NCI-H128 (cell line): Measurements from ENCODE around the gene ZNF786.
"Not testable (repeated sequence)": the region's sequence is repeated elsewhere in the genome, so short reads cannot be mapped to it uniquely, and the experiment has no call there.

Experiments
- DNase-seq: peaks from one replicate; lab custom pipeline; 2025; ENCODE audit not compliant: unreplicated experiment; lab: John Stamatoyannopoulos, UW

The ZNF786 gene, protein sequence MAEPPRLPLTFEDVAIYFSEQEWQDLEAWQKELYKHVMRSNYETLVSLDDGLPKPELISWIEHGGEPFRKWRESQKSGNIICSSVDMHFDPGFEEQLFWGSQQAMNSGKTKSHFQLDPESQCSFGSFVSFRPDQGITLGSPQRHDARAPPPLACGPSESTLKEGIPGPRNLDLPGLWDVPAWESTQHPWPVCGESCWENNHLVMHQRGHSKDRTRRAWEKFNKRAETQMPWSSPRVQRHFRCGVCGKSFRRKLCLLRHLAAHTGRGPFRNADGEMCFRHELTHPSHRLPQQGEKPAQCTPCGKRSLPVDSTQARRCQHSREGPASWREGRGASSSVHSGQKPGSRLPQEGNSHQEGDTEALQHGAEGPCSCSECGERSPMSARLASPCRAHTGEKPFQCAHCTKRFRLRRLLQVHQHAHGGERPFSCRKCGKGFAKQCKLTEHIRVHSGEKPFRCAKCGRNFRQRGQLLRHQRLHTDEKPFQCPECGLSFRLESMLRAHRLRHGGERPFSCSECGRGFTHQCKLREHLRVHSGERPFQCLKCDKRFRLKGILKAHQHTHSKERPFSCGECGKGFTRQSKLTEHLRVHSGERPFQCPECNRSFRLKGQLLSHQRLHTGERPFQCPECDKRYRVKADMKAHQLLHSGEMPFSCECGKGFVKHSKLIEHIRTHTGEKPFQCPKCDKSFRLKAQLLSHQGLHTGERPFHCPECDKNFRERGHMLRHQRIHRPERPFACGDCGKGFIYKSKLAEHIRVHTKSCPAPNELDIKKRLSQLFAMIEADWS

DNA sequence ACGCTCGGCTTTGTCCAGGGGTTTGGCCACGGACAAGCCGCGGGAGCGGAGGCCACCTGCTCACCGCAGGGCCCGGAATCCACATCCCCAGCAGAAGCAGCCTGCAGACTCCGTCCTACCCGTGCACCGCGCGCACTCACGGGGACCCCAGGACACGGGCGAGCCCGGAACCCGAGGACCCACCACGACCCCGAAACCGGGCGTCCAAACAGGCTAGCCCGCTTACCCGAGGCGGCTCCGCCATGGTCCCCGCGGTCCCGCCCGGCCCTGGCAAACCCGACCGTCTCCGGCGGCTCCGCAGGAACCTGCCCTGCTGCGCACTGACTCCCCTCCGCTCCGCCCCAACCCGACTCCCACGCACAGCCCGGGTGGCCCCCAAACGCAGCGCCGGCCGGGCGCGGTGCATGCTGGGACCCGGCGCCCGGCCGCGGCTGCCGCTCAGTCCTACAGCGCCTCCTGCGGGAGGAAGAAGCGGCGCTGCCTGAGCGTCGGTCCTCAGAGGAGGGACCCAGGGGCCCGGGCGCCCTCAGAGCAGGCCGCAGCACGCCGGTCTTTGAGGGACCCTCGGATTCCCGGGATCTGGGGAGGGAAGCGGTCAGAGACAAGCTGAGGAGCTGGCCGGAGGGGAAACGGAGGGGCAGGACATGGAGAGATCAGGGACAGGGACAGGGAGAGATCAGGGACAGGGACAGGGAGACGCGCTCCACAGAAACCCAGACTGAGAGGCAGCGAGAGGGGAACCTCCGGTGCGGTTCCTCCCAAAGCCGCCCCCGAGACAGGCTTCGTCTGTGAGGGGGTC, at the start of gene ZNF786:
Gene ZNF786 (minus strand): TSS at position 322 of the 799 bp plus-strand sequence. CDS start 78 bp downstream, at position 244.
- DNase-seq = peak; percentile 87

- DNase-seq = no peak
Observed at GRCh38 chr7:149136118-149136517, 45.6 kb upstream of the ZNF786 start.

DNA sequence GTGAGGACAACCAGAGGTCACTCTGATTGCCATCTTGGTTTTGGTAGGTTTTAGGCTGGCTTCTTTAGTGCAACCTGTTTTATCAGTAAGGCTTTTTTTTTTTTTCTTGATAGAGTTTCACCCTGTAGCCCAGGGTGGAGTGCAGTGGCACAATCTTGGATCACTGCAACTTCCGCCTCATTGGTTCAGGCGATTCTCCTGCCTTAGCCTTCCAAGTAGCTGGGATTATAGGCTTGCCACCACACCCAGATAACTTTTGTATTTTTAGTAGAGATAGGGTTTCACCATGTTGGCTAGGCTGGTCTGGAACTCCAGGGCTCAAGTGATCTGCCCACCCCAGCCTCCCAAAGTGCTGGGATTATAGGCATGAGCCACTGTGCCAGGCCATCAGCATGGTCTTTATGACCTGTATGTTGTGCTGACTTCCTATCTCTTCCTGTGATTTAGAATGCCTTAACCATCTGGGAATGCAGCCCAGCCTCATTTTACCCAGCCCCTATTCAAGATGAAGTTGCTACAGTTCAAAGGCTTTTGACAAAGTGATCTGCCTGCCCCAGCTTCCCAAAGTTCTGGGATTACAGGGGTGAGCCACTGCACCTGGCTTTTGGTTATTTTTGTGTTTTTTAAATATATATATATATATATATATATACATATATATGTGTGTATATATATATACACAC, 42.7 kb upstream of the ZNF786 start:
- no peak for DNase-seq

DNA sequence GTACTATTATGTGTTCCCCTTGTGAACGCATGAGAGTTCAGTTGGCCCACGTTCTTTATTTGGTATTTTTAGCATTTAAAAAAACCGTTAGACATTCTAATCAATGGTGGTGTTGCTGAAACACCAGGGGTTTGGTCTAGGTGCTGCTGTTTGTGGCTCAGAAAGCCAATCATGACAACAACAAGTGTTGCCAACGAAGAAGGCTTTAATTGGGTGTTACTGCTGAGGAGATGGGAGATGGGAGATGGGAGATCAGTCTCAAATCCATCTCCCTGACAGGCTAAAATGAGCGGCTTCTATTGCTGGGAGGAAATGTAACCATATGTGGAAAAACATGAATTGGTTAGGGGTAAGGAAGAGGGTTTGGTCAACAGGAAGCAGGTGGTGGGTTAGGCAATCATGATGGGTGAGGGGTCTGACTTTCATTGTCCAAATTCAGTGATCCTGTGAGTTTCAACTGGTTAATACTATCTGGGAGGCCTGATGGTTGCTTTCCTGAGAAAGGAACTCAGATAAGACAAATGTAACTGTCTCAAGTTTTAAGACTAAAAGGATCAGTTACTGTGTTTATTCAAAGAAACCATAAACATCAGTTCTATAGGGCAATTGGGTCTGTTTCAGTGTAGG, 40.2 kb upstream of the ZNF786 start:
- no peak for DNase-seq

DNA sequence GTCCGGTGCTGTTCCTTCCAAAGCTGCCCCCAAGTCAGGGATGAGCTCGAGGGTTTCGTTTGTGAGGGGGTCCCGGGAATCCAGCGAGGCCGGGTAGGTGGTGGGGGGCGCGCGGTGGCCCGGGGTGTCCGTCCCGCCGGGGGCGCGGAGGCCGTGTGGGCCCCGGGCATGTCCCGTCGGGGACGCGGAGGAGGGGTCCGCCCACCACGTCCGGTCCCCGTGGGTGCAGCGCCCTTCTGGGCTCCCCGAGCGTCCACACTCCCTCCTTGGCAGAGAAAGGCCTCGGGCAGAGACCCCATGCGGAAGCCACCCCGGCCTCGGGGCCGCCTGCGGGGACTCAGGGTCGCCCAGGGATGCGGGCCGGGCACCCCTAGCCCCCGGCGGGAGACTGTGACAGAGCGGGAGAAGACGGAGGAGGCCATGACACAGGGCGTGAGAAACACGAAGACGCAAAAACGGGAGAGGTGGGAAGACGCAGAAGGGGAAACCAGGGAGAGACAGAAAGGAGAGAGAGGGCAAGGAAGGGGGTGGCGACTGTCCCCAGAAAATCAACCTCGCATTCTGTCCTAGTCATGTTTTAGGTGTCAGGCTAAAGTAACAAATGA, 36.2 kb upstream of the ZNF786 start:
- DNase-seq = no peak

GRCh38 chr7:149125863-149126661, 35.5 kb upstream of the ZNF786 start, which contains the start of gene ZNF425:
TSS of gene ZNF425 (minus strand) at chr7:149126324. CDS start at chr7:149126213, 111 bp downstream.
- DNase-seq = peak; percentile 81

DNA sequence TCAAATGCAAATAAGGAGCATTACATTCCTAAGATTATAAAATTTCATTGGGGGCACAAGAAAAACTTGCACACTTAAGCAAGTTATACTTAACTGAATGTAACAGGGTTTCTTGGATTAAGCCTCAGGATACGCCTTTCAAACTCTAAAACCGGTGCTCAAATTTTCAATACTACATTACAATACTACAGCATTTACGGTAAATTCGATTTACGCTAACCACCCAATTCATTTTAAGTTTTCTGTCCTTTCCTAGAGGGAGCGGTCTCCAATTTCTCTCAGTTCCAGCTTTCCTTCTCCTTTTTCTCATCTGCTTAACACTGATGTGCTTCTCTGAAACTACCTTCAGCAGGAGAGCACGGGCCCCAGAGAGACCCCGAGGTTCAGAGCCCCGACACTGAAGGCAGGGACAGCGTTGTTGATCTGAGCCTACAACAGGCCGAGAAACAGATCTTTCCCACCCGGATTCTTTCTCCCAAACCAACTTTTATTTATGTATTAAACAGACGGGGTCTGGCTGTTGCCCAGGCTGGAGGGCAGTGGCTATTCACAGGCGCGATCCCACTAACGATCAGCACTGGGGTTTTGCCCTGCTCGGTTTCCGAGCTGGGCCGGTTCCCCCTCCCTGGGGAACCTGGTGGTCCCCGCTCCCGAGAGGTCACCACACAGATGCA, 34.8 kb upstream of the ZNF786 start:
- DNase-seq = no peak

DNA sequence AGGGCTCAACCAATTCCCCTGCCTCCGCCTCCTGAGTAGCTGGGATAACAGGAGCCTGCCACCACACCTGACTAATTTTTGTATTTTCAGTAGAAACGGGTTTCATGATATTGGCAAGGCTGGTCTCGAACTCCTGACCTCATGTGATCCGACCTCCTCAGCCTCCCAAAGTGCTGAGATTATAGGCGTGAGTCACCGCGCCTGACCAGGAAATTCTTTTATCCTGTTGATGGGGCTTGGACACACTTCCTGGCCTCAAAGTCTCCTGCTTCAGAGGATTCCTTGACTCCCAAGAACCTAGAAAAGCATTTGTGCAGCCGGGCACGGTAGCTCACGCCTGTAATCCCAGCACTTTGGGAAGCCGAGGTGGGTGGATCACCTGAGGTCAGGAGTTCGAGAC, 19.5 kb upstream of the ZNF786 start:
- no peak for DNase-seq

DNA sequence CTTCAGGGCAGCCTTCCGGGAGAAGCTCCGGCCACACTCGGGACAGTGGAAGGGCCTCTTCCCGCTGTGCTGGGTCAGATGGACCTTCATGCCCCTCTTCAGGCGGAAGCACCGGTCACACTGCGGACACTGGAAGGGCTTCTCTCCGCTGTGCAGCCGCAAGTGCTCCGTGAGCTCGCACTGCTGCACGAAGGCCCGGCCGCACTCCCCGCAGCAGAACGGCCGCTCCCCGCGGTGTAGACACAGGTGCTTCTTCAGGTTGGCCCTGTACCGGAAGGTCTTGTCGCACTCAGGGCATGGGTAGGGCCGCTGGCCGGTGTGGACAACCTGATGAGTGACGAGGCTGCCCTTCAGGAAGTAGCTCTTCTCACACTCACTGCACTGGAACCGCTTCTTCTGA, 14.2 kb upstream of the ZNF786 start:
- DNase-seq = no peak

GRCh38 chr7:149104214-149104613, 13.7 kb upstream of the ZNF786 start:
- DNase-seq = no peak

- DNase-seq = no peak
Observed at GRCh38 chr7:149103424-149103823, 12.9 kb upstream of the ZNF786 start.

GRCh38 chr7:149102666-149103065, 12.1 kb upstream of the ZNF786 start:
- no peak for DNase-seq

DNA sequence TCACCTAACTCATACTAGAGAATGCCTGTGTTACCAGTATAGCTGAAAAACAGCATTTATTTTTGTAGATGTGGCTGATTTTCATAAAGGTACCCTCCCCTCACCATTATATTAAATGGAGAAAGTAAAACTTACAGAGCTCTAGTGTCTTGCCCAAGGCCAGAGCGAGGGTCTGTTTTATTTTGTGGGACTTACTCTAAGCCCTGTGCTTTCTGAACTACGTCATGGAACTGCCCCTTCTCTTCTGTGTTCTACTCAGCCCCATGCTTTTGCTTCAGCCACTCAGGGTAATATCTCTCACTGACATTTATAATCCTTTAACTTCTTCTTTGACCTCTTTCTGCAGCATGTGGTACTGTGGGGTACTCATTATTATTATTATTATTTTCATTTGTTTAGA, 10.3 kb upstream of the ZNF786 start:
- no peak for DNase-seq

- DNase-seq = no peak
Observed at GRCh38 chr7:149099058-149099457, 8.5 kb upstream of the ZNF786 start.

DNA sequence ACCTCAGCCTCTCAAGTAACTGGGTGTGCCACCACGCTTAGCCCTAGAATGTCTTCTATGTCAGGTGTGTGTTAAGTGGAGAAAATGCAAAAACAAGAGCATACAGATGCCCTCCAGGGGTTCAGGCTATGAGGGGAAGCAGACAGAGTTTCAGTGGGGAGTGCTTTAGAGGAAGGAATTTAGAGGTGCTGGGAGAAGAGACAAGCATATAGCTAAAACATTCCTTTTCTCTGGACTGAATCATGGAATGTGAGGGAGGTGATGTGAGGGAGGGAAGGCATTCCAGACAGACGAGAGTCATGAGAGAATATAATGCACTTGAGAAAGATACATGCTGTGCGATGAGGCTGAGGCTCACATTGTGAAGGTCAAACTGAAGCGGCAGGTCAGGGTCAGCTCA, 6.6 kb upstream of the ZNF786 start:
- no peak for DNase-seq

- DNase-seq = no peak
Observed at GRCh38 chr7:149093228-149093627, 2.7 kb upstream of the ZNF786 start.

DNA sequence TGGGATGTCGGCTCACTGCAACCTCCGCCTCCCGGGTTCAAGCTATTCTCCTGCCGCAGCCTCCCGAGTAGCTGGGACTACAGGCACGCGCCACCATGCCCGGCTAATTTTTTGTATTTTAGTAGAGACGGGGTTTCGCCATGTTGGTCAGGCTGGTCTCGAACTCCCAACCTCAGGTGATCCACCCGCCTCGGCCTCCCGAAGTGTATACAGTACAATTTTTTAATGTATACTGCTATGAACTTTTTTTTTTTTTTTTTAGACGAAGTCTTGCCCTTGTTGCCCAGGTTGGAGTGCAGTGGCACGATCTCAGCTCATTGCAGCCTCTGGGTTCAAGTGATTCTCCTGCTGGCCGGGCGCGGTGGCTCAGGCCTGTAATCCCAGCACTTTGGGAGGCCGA, 1.7 kb upstream of the ZNF786 start:
- not testable (repeated sequence) for DNase-seq

DNA sequence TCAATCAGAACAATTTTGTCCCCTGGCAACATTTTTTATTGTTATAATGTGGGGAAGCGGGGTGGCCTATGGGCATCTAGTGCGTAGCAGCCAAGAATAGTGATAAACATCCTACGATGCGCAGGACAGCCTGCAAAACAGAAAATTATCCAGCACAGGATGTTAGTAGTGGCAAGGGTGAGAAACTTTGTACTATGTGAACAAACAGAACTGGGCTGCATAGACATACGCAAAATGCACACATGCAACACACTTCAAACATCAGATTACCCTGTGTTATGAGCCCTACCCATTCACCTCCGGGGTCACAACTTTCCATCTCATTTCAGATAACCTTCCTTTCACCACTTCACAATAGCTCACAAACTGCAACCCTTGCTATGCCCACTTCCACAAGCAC, 3.1 kb downstream of the ZNF786 start:
- no peak for DNase-seq

GRCh38 chr7:149085866-149086265, 4.7 kb downstream of the ZNF786 start:
- no peak for DNase-seq
